Thoracic aorta (tissue), 2 donors: Measurements from ENCODE around the gene ZNF319. TPM values are rescaled to one million over a fixed set of nuclear protein-coding genes. Genes with fewer than 3 reads are reported as not detected.
A peak's percentile ranks its signal among the peaks of the same experiment; 100 is the strongest.
"Not testable (repeated sequence)": the region's sequence is repeated elsewhere in the genome, so short reads cannot be mapped to it uniquely, and the experiment has no call there.

ENCODE experiments used
- ATAC-seq: fragments of 150-250 bp; one replicate; pipeline ENCODE4 v1.8.0; 2017; ENCODE audit warnings: low read depth; ENCODE audit not compliant: insufficient number of reproducible peaks, low FRiP score
- DNase-seq: peaks from one replicate; pipeline ENCODE4 v3.0.0-alpha.2; 2020; ENCODE audit warnings: low spot score
- H3K27ac ChIP-seq, 2 donors: fragments of 200-600 bp; sonication (generic); 1 replicate in 1 of 2; 2 replicates in 1 of 2; pipeline ENCODE4 v1.5.1; 2016; ENCODE audit warnings: mild to moderate bottlenecking in 2 of 2, moderate library complexity in 2 of 2
- H3K27me3 ChIP-seq: fragments of 200-600 bp; sonication (generic); replicated peaks from 2 replicates; pipeline ENCODE4 v1.6.0; 2016; ENCODE audit warnings: mild to moderate bottlenecking; ENCODE audit not compliant: insufficient read depth
- H3K36me3 ChIP-seq: fragments of 200-600 bp; sonication (generic); one replicate; pipeline ENCODE4 v1.5.1; 2016
- H3K4me1 ChIP-seq, 2 donors: fragments of 200-600 bp; sonication (generic); 1 replicate in 1 of 2; 2 replicates in 1 of 2; pipeline versions ENCODE4 v1.5.1 to v1.6.0; 2016; ENCODE audit warnings: low read depth in 2 of 2, mild to moderate bottlenecking in 1 of 2; ENCODE audit not compliant: control insufficient read depth in 1 of 2
- H3K4me3 ChIP-seq: fragments of 200-600 bp; sonication (generic); 2 replicates; pipeline ENCODE4 v1.5.1; 2016; ENCODE audit warnings: mild to moderate bottlenecking
- H3K9me3 ChIP-seq: fragments of 200-600 bp; sonication (generic); 2 replicates; pipeline ENCODE4 v1.5.1; 2016
- total RNA-seq, 2 donors: library from RNA; depleted of rRNA; stranded (reverse); fragments of >200 nt; gene quantifications; one replicate each; pipeline versions ENCODE4 v1.1.0 to v1.2.3, GENCODE V29; 2016
- TF ChIP-seq, protein P1 (sequence below): fragments of 200-600 bp; sonication (generic); IDR thresholded peaks from one replicate; pipeline ENCODE4 v1.5.1; 2019; ENCODE audit warnings: antibody characterized with exemption

Gene ZNF319
- total RNA-seq, 2 donors from 2014 or later: 6.0 to 13.8 TPM

DNA sequence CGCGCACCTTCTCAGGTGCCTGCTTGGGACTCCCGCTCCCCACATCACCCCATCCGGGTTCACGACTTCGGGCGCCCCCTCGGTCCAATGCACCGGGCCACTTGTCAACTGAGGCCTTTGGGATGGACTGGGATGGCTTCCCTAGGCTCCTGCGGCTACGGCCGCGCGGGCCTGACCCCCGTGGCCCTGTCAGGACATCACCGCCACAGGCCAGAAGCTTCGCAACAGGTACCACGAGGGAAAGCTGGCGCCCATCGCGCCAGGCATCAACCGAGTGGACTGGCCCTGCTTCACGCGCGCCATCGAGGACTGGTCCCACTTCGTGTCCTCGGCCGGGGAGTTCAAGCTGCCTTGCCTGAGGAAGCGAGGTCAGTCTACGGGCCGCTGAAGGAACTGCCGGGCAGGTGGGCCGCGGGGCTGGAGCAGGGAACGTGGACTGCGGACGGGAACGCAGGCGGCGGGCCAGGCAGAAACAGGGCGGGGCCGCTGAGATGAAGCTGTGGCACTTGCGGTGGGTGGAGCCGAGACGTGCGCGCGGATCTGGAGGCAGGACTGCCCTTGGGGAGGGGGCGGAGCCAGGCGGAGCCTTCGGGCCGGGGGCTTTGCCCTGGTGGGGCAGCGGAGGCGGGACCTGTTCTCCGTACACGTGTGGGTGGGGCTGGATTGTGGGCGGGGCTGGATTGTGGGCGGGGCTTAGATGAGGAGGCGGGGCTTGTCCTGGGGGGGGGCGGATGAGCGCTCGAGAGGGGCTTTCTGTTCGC is 15.8 kb downstream of the ZNF319 start:
- H3K27me3 ChIP-seq: no peaks in the 10 kb centered on the region
- DNase-seq (no peak), ATAC-seq (no peak)
- no peaks in the 10 kb centered on the region for H3K36me3 ChIP-seq
- H3K27ac ChIP-seq: no peak overlapping the region
- H3K4me1 ChIP-seq: peaks cover 4 to 9% of the 10 kb centered on the region in 2 donors
- TF ChIP-seq, protein P1, sequence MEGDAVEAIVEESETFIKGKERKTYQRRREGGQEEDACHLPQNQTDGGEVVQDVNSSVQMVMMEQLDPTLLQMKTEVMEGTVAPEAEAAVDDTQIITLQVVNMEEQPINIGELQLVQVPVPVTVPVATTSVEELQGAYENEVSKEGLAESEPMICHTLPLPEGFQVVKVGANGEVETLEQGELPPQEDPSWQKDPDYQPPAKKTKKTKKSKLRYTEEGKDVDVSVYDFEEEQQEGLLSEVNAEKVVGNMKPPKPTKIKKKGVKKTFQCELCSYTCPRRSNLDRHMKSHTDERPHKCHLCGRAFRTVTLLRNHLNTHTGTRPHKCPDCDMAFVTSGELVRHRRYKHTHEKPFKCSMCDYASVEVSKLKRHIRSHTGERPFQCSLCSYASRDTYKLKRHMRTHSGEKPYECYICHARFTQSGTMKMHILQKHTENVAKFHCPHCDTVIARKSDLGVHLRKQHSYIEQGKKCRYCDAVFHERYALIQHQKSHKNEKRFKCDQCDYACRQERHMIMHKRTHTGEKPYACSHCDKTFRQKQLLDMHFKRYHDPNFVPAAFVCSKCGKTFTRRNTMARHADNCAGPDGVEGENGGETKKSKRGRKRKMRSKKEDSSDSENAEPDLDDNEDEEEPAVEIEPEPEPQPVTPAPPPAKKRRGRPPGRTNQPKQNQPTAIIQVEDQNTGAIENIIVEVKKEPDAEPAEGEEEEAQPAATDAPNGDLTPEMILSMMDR: no peak
- H3K4me3 ChIP-seq: peak overlapping the region; percentile 69
- H3K9me3 ChIP-seq: no peaks in the 10 kb centered on the region

DNA sequence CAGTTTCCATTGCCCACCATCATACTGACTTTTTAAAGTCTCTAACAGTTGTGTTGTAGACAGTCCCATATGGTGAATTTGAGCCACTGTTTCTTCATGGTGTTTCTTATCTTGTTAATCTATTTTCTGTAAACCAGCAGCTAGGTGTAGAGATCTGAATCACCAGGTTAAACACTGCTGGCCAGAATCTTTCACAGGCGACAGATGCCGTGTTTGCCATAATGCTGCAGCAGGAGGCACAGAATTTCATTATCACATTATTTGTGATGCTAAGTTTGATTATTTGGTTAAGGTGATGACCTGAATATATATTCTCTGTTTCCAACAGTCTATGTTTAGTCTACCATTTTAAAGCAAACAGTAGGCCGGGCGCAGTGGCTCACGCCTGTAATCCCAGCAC is 18.1 kb downstream of the ZNF319 start:
- Histone ChIP-seq H3K4me3 (no peak overlapping the region), H3K36me3 (no peaks in the 10 kb centered on the region), H3K9me3 (no peaks in the 10 kb centered on the region), H3K27ac (no peak overlapping the region), H3K4me1 (peaks cover 4 to 9% of the 10 kb centered on the region in 2 donors), H3K27me3 (no peaks in the 10 kb centered on the region)
- DNase-seq (no peak), ATAC-seq (no peak)
- TF ChIP-seq, protein P1: no peak

DNA sequence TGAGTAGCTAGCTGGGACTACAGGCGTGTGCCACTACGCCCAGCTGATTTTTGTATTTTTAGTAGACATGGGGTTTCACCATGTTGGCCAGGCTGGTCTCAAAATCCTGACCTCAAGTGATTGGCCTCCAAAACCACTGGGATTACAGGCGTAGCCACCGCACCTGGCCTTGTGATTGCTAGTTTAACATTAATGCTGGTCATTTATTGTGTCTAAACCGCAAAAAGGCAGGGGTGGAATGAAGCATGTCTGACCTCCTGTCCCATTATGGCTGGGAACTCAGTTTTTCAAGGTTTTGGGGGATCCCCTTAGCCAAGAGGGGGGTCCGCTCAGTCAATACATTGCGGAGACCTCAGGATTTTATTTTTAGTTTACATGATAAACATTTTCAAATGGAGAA is 18.8 kb downstream of the ZNF319 start:
- Histone ChIP-seq H3K4me3 (no peak overlapping the region), H3K27ac (no peak overlapping the region), H3K27me3 (no peaks in the 10 kb centered on the region), H3K9me3 (no peaks in the 10 kb centered on the region), H3K36me3 (no peaks in the 10 kb centered on the region), H3K4me1 (peaks cover 4 to 9% of the 10 kb centered on the region in 2 donors)
- TF ChIP-seq, protein P1: no peak
- no peak for DNase-seq
- no peak for ATAC-seq

DNA sequence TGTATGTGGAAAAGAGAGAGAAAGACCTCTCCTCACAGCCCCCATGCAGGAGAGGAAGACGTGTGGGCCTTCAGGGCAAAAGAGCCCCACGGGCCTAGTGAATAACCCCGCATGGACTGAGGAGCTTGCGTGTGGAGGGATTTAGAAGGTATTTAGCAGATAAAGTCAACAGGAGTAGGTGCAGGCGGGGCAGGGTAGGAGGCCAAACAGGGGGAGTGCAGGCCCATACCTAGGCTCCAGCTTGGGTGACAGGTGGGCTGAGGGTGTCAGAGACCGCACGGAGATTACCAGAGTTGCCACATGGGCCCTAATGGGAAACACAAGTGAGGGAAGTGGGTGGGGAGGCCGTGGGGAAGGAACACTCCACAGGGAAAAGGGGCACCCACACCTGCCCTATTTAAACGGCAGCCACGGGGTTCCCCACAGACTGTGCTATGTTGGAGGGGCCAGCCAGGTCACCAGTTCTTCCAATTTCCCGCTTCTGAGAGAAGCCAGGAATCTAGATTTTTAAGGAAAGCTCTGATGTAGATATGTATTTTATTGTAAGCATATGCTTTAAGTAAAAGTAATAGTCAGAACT is 21.4 kb downstream of the ZNF319 start:
- DNase-seq (no peak), ATAC-seq (no peak)
- no peaks in the 10 kb centered on the region for H3K27me3 ChIP-seq
- no peaks in the 10 kb centered on the region for H3K9me3 ChIP-seq
- TF ChIP-seq, protein P1: no peak
- no peak overlapping the region for H3K27ac ChIP-seq
- H3K4me3 ChIP-seq: no peak overlapping the region
- H3K4me1 ChIP-seq: no peaks in the 10 kb centered on the region
- H3K36me3 ChIP-seq: no peaks in the 10 kb centered on the region

DNA sequence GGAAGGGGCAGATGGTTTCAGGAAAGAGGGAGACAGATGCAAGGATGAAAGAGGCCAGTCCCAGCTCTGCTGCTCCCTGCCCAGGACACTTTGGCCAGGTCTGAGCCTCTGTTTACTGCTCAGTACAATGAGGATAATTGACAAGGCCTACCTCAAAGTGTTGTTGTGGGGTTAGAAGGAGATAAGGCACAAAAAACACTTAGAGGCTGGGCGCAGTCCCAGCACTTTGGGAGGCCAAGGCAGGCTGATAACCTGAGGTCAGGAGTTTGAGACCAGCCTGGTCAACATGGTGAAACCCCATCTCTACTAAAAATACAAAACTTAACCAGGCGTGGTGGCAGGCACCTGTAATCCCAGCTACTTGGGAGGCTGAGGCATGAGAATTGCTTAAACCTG is 22.4 kb downstream of the ZNF319 start:
- not testable (repeated sequence) for H3K4me3 ChIP-seq, H3K4me1 ChIP-seq, DNase-seq, H3K9me3 ChIP-seq, H3K36me3 ChIP-seq, H3K27me3 ChIP-seq, ATAC-seq, H3K27ac ChIP-seq
